Fibroblast of lung (primary cell): ENCODE results near the gene HCFC1.

Experiments
- EZH2 ChIP-seq: IDR thresholded peaks from 2 replicates; pipeline ENCODE4 v1.5.1; 2012; ENCODE audit warnings: low read length, control low read depth, mild to moderate bottlenecking; ENCODE audit errors: missing control alignments
- TF ChIP-seq, protein P1 (sequence below), 2 donors: IDR thresholded peaks in 1 of 2; conservative IDR thresholded peaks in 1 of 2; 1 replicate in 1 of 2; 2 replicates in 1 of 2; pipeline ENCODE4 v1.5.1; 2011 to 2012; ENCODE audit warnings: low read length in 2 of 2, control low read depth in 1 of 2, inconsistent platforms in 1 of 2, low read depth in 1 of 2, mild to moderate bottlenecking in 1 of 2

DNA sequence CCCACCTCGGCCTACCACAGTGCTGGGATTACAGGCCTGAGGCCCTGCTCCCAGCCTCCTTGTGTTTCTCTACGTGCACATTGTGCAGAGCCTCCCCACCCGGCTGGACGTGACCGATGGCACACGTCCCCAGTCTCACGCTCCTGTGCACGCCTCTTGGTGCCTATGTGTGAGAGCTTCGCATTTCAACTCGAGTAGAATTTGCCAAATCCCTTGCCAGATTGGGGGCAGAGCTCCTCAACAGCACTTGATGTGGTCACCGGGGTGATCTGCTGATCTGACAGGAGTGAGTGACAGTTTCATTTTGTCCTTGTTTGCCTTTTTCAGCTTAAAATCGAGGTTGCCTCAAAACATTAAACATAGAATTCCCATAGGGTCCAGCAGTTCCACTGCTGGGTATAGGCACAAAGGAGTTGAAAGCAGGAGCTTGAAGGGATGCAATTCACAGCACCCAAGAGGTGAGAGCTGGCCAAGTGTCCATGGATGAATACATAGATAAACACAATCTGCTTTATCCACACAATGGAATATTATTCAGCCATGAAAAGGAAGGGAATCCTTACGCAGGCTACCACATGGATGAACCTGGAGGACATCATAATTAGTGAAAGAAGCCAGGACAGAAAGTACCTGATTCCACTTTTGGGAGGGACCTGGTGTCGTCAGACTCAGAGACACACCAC lies 18.5 kb upstream of the HCFC1 start:
- TF ChIP-seq, protein P1, sequence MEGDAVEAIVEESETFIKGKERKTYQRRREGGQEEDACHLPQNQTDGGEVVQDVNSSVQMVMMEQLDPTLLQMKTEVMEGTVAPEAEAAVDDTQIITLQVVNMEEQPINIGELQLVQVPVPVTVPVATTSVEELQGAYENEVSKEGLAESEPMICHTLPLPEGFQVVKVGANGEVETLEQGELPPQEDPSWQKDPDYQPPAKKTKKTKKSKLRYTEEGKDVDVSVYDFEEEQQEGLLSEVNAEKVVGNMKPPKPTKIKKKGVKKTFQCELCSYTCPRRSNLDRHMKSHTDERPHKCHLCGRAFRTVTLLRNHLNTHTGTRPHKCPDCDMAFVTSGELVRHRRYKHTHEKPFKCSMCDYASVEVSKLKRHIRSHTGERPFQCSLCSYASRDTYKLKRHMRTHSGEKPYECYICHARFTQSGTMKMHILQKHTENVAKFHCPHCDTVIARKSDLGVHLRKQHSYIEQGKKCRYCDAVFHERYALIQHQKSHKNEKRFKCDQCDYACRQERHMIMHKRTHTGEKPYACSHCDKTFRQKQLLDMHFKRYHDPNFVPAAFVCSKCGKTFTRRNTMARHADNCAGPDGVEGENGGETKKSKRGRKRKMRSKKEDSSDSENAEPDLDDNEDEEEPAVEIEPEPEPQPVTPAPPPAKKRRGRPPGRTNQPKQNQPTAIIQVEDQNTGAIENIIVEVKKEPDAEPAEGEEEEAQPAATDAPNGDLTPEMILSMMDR (conservative IDR thresholded peaks at IDR 0.05 in 1 of 2, IDR thresholded peaks at IDR 0.05 in 1 of 2; ENCODE audit: low read depth in 1 of 2, low read length in 2 of 2) = no peak
- TF ChIP-seq EZH2 = no peak
